ENCODE results near the gene SH2B3. TPM values are rescaled to one million over a fixed set of nuclear protein-coding genes. Genes with fewer than 3 reads are reported as not detected.

The SH2B3 gene
- total RNA-seq (2012; rRNA removed) = 62.6 and 84.1 TPM in 2 replicates

- H3K4me1 ChIP-seq (ENCODE audit: control insufficient read depth, insufficient read depth, low read length) = peaks cover 58% of the 10 kb centered on the region
- peaks cover 16% of the 10 kb centered on the region for H3K36me3 ChIP-seq (ENCODE audit: insufficient read depth, low read length)
- no peaks in the 10 kb centered on the region for H3K9me3 ChIP-seq (replicated peaks; ENCODE audit: low read length)
- H3K4me2 ChIP-seq (ENCODE audit: low read length) = peak within 1 kb of the TSS; percentile 98
- no peaks in the 10 kb centered on the region for H3K27me3 ChIP-seq (ENCODE audit: control insufficient read depth, insufficient read depth, low read length)
- H3K4me3 ChIP-seq (ENCODE audit: low read length) = peak within 1 kb of the TSS; percentile 87
- H3K9ac ChIP-seq (ENCODE audit: low read depth, low read length) = peak within 1 kb of the TSS; percentile 93
Measured at GRCh38 chr12:111405859-111406473, at the start of gene SH2B3. Gene SH2B3 (plus strand): TSS chr12:111405923. CDS start chr12:111418146, 12,223 bp downstream.

- peaks cover 9% of the 10 kb centered on the region for H3K36me3 ChIP-seq (ENCODE audit: insufficient read depth, low read length)
- no peak overlapping the region for H3K9ac ChIP-seq (ENCODE audit: low read depth, low read length)
- no peaks in the 10 kb centered on the region for H3K9me3 ChIP-seq (replicated peaks; ENCODE audit: low read length)
- H3K4me2 ChIP-seq (ENCODE audit: low read length) = no peak overlapping the region
- peaks cover 17% of the 10 kb centered on the region for H3K27me3 ChIP-seq (ENCODE audit: control insufficient read depth, insufficient read depth, low read length)
- H3K4me3 ChIP-seq (ENCODE audit: low read length) = no peak overlapping the region
- H3K4me1 ChIP-seq (ENCODE audit: control insufficient read depth, insufficient read depth, low read length) = peaks cover 3% of the 10 kb centered on the region
Measured at GRCh38 chr12:111359231-111359913, 46.4 kb upstream of the SH2B3 start.

- Histone ChIP-seq H3K9me3 (replicated peaks; ENCODE audit: low read length) (no peaks in the 10 kb centered on the region), H3K9ac (ENCODE audit: low read depth, low read length) (no peak overlapping the region), H3K4me2 (ENCODE audit: low read length) (no peak overlapping the region), H3K27me3 (ENCODE audit: control insufficient read depth, insufficient read depth, low read length) (peaks cover 14% of the 10 kb centered on the region), H3K36me3 (ENCODE audit: insufficient read depth, low read length) (peaks cover 9% of the 10 kb centered on the region), H3K4me1 (ENCODE audit: control insufficient read depth, insufficient read depth, low read length) (peaks cover 3% of the 10 kb centered on the region), H3K4me3 (ENCODE audit: low read length) (no peak overlapping the region)
Measured at GRCh38 chr12:111359914-111360276, 45.8 kb upstream of the SH2B3 start.

- Histone ChIP-seq H3K4me3 (ENCODE audit: low read length) (no peak overlapping the region), H3K4me2 (ENCODE audit: low read length) (no peak overlapping the region), H3K9ac (ENCODE audit: low read depth, low read length) (no peak overlapping the region), H3K4me1 (ENCODE audit: control insufficient read depth, insufficient read depth, low read length) (peaks cover 3% of the 10 kb centered on the region), H3K27me3 (ENCODE audit: control insufficient read depth, insufficient read depth, low read length) (peaks cover 9% of the 10 kb centered on the region), H3K36me3 (ENCODE audit: insufficient read depth, low read length) (peaks cover 9% of the 10 kb centered on the region), H3K9me3 (replicated peaks; ENCODE audit: low read length) (no peaks in the 10 kb centered on the region)
Measured at GRCh38 chr12:111360325-111360930, 45.3 kb upstream of the SH2B3 start.

GRCh38 chr12:111361073-111361716 lies 44.5 kb upstream of the SH2B3 start:
- H3K27me3 ChIP-seq (ENCODE audit: control insufficient read depth, insufficient read depth, low read length) = peaks cover 8% of the 10 kb centered on the region
- peaks cover 12% of the 10 kb centered on the region for H3K36me3 ChIP-seq (ENCODE audit: insufficient read depth, low read length)
- no peak overlapping the region for H3K9ac ChIP-seq (ENCODE audit: low read depth, low read length)
- H3K9me3 ChIP-seq (replicated peaks; ENCODE audit: low read length) = no peaks in the 10 kb centered on the region
- no peak overlapping the region for H3K4me3 ChIP-seq (ENCODE audit: low read length)
- H3K4me1 ChIP-seq (ENCODE audit: control insufficient read depth, insufficient read depth, low read length) = peaks cover 3% of the 10 kb centered on the region
- H3K4me2 ChIP-seq (ENCODE audit: low read length) = no peak overlapping the region

GRCh38 chr12:111361717-111362576 lies 43.8 kb upstream of the SH2B3 start:
- Histone ChIP-seq H3K9ac (ENCODE audit: low read depth, low read length) (no peak overlapping the region), H3K27me3 (ENCODE audit: control insufficient read depth, insufficient read depth, low read length) (peaks cover 6% of the 10 kb centered on the region), H3K9me3 (replicated peaks; ENCODE audit: low read length) (no peaks in the 10 kb centered on the region), H3K36me3 (ENCODE audit: insufficient read depth, low read length) (peaks cover 12% of the 10 kb centered on the region), H3K4me1 (ENCODE audit: control insufficient read depth, insufficient read depth, low read length) (peaks cover 3% of the 10 kb centered on the region), H3K4me3 (ENCODE audit: low read length) (no peak overlapping the region), H3K4me2 (ENCODE audit: low read length) (no peak overlapping the region)

- no peak overlapping the region for H3K4me2 ChIP-seq (ENCODE audit: low read length)
- peaks cover 12% of the 10 kb centered on the region for H3K36me3 ChIP-seq (ENCODE audit: insufficient read depth, low read length)
- no peaks in the 10 kb centered on the region for H3K9me3 ChIP-seq (replicated peaks; ENCODE audit: low read length)
- H3K4me1 ChIP-seq (ENCODE audit: control insufficient read depth, insufficient read depth, low read length) = peaks cover 9% of the 10 kb centered on the region
- H3K27me3 ChIP-seq (ENCODE audit: control insufficient read depth, insufficient read depth, low read length) = peaks cover 6% of the 10 kb centered on the region
- no peak overlapping the region for H3K4me3 ChIP-seq (ENCODE audit: low read length)
- no peak overlapping the region for H3K9ac ChIP-seq (ENCODE audit: low read depth, low read length)
Measured at GRCh38 chr12:111362687-111363475, 42.8 kb upstream of the SH2B3 start.

- Histone ChIP-seq H3K9ac (ENCODE audit: low read depth, low read length) (no peak overlapping the region), H3K36me3 (ENCODE audit: insufficient read depth, low read length) (peaks cover 12% of the 10 kb centered on the region), H3K9me3 (replicated peaks; ENCODE audit: low read length) (no peaks in the 10 kb centered on the region), H3K4me1 (ENCODE audit: control insufficient read depth, insufficient read depth, low read length) (peaks cover 15% of the 10 kb centered on the region), H3K27me3 (ENCODE audit: control insufficient read depth, insufficient read depth, low read length) (peaks cover 6% of the 10 kb centered on the region), H3K4me3 (ENCODE audit: low read length) (no peak overlapping the region), H3K4me2 (ENCODE audit: low read length) (no peak overlapping the region)
Measured at GRCh38 chr12:111363578-111363977, 42.1 kb upstream of the SH2B3 start.

- peaks cover 12% of the 10 kb centered on the region for H3K36me3 ChIP-seq (ENCODE audit: insufficient read depth, low read length)
- H3K4me1 ChIP-seq (ENCODE audit: control insufficient read depth, insufficient read depth, low read length) = peaks cover 21% of the 10 kb centered on the region
Measured at GRCh38 chr12:111366075-111366474, 39.6 kb upstream of the SH2B3 start.

GRCh38 chr12:111366583-111366982 lies 39.1 kb upstream of the SH2B3 start:
- Histone ChIP-seq H3K4me2 (ENCODE audit: low read length) (no peak overlapping the region), H3K9ac (ENCODE audit: low read depth, low read length) (no peak overlapping the region), H3K4me3 (ENCODE audit: low read length) (no peak overlapping the region), H3K4me1 (ENCODE audit: control insufficient read depth, insufficient read depth, low read length) (peaks cover 21% of the 10 kb centered on the region), H3K36me3 (ENCODE audit: insufficient read depth, low read length) (peaks cover 12% of the 10 kb centered on the region), H3K27me3 (ENCODE audit: control insufficient read depth, insufficient read depth, low read length) (no peaks in the 10 kb centered on the region), H3K9me3 (replicated peaks; ENCODE audit: low read length) (no peaks in the 10 kb centered on the region)

More at GRCh38 chr12:111366075-111366474, 39.6 kb upstream of the SH2B3 start:
- H3K4me3 ChIP-seq (ENCODE audit: low read length) = no peak overlapping the region
- H3K4me2 ChIP-seq (ENCODE audit: low read length) = no peak overlapping the region
- no peaks in the 10 kb centered on the region for H3K9me3 ChIP-seq (replicated peaks; ENCODE audit: low read length)
- no peaks in the 10 kb centered on the region for H3K27me3 ChIP-seq (ENCODE audit: control insufficient read depth, insufficient read depth, low read length)
- H3K9ac ChIP-seq (ENCODE audit: low read depth, low read length) = no peak overlapping the region
